ENCODE data around the gene LEMD2.

The LEMD2 gene

DNA sequence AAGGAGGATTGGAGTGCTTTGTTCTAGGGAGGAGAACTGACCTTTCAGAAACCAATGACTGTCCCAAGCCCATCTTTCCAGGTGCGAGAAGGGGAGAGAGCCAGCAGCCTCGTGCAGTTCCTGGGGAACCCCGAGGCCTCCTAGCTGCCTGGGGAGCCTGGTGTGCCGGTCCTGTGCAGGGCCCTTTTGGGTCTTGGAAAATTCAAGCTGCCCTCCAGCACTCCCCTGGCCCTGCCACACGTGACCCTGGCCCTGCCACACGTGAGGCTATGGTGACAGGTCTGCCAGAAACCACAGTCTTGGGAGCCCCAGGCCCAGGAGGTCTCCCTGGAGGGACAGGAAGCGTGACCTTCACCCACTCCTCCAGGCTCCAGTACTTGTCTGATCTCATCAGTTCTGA, 57.9 kb downstream of the LEMD2 start:
- DNase-seq: no peak
- H3K9me3 ChIP-seq (ENCODE audit: control insufficient read depth, low read length): no peaks in the 10 kb centered on the region
- no peaks in the 10 kb centered on the region for H3K4me1 ChIP-seq (ENCODE audit: control insufficient read depth, insufficient read depth, low read length, poor library complexity, severe bottlenecking)
- H3K4me3 ChIP-seq (ENCODE audit: insufficient read depth, low read depth, low read length, poor library complexity, severe bottlenecking): no peak overlapping the region
- H3K27ac ChIP-seq (ENCODE audit: insufficient read depth, low read length, poor library complexity, severe bottlenecking): no peak overlapping the region
- no peaks in the 10 kb centered on the region for H3K27me3 ChIP-seq (replicated peaks; ENCODE audit: control insufficient read depth, insufficient read depth, low read length, poor library complexity, severe bottlenecking)
- no peaks in the 10 kb centered on the region for H3K36me3 ChIP-seq (ENCODE audit: control insufficient read depth, insufficient read depth, low read length)

DNA sequence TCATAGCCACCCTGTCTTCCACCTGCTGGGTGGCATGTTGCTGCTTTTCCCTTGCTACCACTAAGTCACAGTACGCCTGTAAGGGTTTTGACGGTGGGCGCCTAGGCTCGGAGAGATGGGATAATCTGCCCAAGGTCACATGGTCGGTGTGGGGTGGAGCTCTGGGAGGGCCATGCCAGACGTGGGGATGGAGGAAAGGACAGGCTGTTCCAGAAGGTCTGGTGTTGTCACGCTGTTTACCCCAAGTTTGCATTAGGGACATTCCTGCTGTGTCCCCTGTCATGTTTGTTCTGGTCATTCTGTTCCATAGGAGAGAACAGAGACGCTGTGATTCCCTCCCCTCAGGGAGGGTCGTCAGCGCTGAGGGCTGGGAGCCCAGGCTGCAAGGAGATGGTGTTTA, 58.3 kb downstream of the LEMD2 start:
- H3K27ac ChIP-seq (ENCODE audit: insufficient read depth, low read length, poor library complexity, severe bottlenecking): no peak overlapping the region
- no peaks in the 10 kb centered on the region for H3K9me3 ChIP-seq (ENCODE audit: control insufficient read depth, low read length)
- no peaks in the 10 kb centered on the region for H3K4me1 ChIP-seq (ENCODE audit: control insufficient read depth, insufficient read depth, low read length, poor library complexity, severe bottlenecking)
- H3K4me3 ChIP-seq (ENCODE audit: insufficient read depth, low read depth, low read length, poor library complexity, severe bottlenecking): no peak overlapping the region
- no peak for DNase-seq
- H3K27me3 ChIP-seq (replicated peaks; ENCODE audit: control insufficient read depth, insufficient read depth, low read length, poor library complexity, severe bottlenecking): no peaks in the 10 kb centered on the region
- H3K36me3 ChIP-seq (ENCODE audit: control insufficient read depth, insufficient read depth, low read length): no peaks in the 10 kb centered on the region

DNA sequence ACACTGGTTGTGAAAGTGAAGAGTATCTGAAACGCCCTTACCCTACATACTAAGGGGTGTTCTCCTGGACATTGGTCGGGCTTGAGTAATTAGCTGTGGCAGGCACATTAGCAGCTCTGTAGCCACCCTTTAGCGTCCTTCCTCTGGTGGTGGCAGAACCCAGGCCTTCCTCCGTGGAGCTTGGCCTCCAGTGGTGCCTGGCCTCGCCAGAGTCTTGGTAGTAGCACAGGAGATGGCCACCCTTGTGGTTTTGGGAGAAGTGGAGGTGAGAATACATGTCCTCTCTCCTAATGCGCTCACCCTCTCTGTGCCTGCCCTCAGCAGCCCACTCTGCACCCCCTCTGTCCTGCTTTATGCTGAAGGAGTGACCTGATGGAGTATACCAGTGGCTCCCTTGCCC, 59.9 kb downstream of the LEMD2 start:
- no peak for DNase-seq
- no peaks in the 10 kb centered on the region for H3K9me3 ChIP-seq (ENCODE audit: control insufficient read depth, low read length)
- H3K36me3 ChIP-seq (ENCODE audit: control insufficient read depth, insufficient read depth, low read length): no peaks in the 10 kb centered on the region
- H3K4me1 ChIP-seq (ENCODE audit: control insufficient read depth, insufficient read depth, low read length, poor library complexity, severe bottlenecking): no peaks in the 10 kb centered on the region
- H3K4me3 ChIP-seq (ENCODE audit: insufficient read depth, low read depth, low read length, poor library complexity, severe bottlenecking): no peak overlapping the region
- H3K27me3 ChIP-seq (replicated peaks; ENCODE audit: control insufficient read depth, insufficient read depth, low read length, poor library complexity, severe bottlenecking): no peaks in the 10 kb centered on the region
- no peak overlapping the region for H3K27ac ChIP-seq (ENCODE audit: insufficient read depth, low read length, poor library complexity, severe bottlenecking)

- no peaks in the 10 kb centered on the region for H3K36me3 ChIP-seq (ENCODE audit: control insufficient read depth, insufficient read depth, low read length)
- H3K27me3 ChIP-seq (replicated peaks; ENCODE audit: control insufficient read depth, insufficient read depth, low read length, poor library complexity, severe bottlenecking): no peaks in the 10 kb centered on the region
- DNase-seq: no peak
- no peaks in the 10 kb centered on the region for H3K4me1 ChIP-seq (ENCODE audit: control insufficient read depth, insufficient read depth, low read length, poor library complexity, severe bottlenecking)
- H3K27ac ChIP-seq (ENCODE audit: insufficient read depth, low read length, poor library complexity, severe bottlenecking): no peak overlapping the region
- H3K4me3 ChIP-seq (ENCODE audit: insufficient read depth, low read depth, low read length, poor library complexity, severe bottlenecking): no peak overlapping the region
- no peaks in the 10 kb centered on the region for H3K9me3 ChIP-seq (ENCODE audit: control insufficient read depth, low read length)
Measured at GRCh38 chr6:33728438-33728837, 60.5 kb downstream of the LEMD2 start.

DNA sequence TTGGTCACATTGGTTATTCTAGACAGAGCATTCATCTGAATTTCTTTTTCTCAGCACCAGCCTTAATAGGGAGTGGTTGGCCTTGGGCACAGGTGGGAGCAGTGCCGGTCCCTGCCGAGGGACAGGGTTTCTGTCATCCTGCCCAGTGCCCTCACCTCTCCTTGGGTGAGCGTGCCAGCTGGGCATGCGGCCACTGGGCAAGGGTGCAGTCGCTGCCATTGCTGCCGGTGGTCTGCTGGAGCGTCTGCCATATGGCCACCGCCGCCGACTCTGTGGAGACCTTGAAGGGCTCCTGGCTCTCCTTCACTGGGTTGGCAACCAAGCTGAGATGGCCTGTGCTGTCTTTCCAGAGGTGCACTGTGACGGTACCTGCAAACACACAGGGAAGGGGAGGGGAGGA, 61.0 kb downstream of the LEMD2 start:
- Histone ChIP-seq H3K4me1 (ENCODE audit: control insufficient read depth, insufficient read depth, low read length, poor library complexity, severe bottlenecking) (no peaks in the 10 kb centered on the region), H3K9me3 (ENCODE audit: control insufficient read depth, low read length) (no peaks in the 10 kb centered on the region), H3K27ac (ENCODE audit: insufficient read depth, low read length, poor library complexity, severe bottlenecking) (no peak overlapping the region), H3K27me3 (replicated peaks; ENCODE audit: control insufficient read depth, insufficient read depth, low read length, poor library complexity, severe bottlenecking) (no peaks in the 10 kb centered on the region), H3K4me3 (ENCODE audit: insufficient read depth, low read depth, low read length, poor library complexity, severe bottlenecking) (no peak overlapping the region), H3K36me3 (ENCODE audit: control insufficient read depth, insufficient read depth, low read length) (no peaks in the 10 kb centered on the region)
- no peak for DNase-seq

DNA sequence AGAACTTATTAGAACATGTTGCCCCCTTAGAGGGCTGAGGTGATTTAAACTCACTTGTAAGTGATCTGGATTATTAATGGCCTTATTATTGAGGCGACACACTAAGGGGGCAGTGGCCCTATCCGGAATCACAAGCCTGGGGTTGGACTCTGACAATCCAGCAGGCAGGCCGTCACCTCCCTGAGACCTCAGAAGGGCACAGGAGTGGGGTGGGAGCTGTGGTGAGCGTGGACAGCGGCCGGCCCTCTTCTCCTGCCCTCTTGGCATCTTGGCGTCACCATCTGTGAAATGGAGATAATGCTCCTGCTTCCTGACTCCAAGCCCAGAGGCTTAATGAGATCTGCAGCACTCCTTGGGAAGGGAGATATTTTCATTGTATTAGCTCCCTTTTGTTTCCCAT, 61.8 kb downstream of the LEMD2 start:
- Histone ChIP-seq H3K27ac (ENCODE audit: insufficient read depth, low read length, poor library complexity, severe bottlenecking) (no peak overlapping the region), H3K9me3 (ENCODE audit: control insufficient read depth, low read length) (no peaks in the 10 kb centered on the region), H3K36me3 (ENCODE audit: control insufficient read depth, insufficient read depth, low read length) (no peaks in the 10 kb centered on the region), H3K27me3 (replicated peaks; ENCODE audit: control insufficient read depth, insufficient read depth, low read length, poor library complexity, severe bottlenecking) (no peaks in the 10 kb centered on the region), H3K4me1 (ENCODE audit: control insufficient read depth, insufficient read depth, low read length, poor library complexity, severe bottlenecking) (no peaks in the 10 kb centered on the region), H3K4me3 (ENCODE audit: insufficient read depth, low read depth, low read length, poor library complexity, severe bottlenecking) (no peak overlapping the region)
- DNase-seq: no peak

- DNase-seq: no peak
- Histone ChIP-seq H3K36me3 (ENCODE audit: control insufficient read depth, insufficient read depth, low read length) (no peaks in the 10 kb centered on the region), H3K27me3 (replicated peaks; ENCODE audit: control insufficient read depth, insufficient read depth, low read length, poor library complexity, severe bottlenecking) (no peaks in the 10 kb centered on the region)
Measured at GRCh38 chr6:33726696-33727095, 62.2 kb downstream of the LEMD2 start.

DNA sequence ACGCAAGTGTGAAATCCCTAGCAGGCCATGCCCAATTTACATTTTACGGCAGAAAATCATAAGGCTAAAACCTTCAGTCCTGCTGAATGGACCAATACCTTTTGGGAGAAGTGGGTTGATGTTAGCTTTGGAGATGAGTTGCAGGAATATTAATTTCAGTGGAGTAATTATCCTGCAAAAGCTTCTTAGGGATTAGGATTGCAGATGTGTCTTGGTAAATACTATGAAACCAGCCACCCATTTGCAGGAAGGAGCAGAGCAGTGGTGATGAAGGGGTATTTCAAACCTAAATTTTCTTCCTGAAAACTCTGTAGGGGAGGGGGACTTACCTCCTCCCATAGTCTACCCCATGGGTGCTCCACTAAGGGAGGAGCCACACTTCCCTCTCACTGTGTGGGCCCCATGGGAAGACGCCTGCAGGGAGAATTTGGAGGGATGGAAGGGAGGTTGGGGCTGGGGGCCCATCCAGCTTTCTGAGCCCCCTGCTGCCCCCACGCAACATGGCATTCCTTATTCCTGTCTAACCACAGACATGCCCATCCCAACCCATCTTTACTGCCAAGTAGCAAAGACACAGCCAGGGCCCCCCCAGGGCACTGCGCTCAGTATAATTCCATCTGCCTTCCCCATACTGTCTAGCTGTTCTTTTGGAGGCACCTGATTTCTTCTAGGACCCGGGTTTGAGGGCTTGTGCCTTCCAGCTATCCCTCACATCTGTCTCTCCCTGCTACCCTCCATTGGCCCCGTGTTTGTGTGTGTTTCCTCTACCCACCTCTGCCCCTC, 62.8 kb downstream of the LEMD2 start:
- H3K4me3 ChIP-seq (ENCODE audit: insufficient read depth, low read depth, low read length, poor library complexity, severe bottlenecking): no peak overlapping the region
- H3K4me1 ChIP-seq (ENCODE audit: control insufficient read depth, insufficient read depth, low read length, poor library complexity, severe bottlenecking): no peaks in the 10 kb centered on the region
- no peaks in the 10 kb centered on the region for H3K9me3 ChIP-seq (ENCODE audit: control insufficient read depth, low read length)
- H3K27ac ChIP-seq (ENCODE audit: insufficient read depth, low read length, poor library complexity, severe bottlenecking): no peak overlapping the region
- DNase-seq: no peak
- H3K27me3 ChIP-seq (replicated peaks; ENCODE audit: control insufficient read depth, insufficient read depth, low read length, poor library complexity, severe bottlenecking): no peaks in the 10 kb centered on the region
- no peaks in the 10 kb centered on the region for H3K36me3 ChIP-seq (ENCODE audit: control insufficient read depth, insufficient read depth, low read length)

More at GRCh38 chr6:33726696-33727095, 62.2 kb downstream of the LEMD2 start:
- H3K4me3 ChIP-seq (ENCODE audit: insufficient read depth, low read depth, low read length, poor library complexity, severe bottlenecking): no peak overlapping the region
- no peaks in the 10 kb centered on the region for H3K9me3 ChIP-seq (ENCODE audit: control insufficient read depth, low read length)
- H3K4me1 ChIP-seq (ENCODE audit: control insufficient read depth, insufficient read depth, low read length, poor library complexity, severe bottlenecking): no peaks in the 10 kb centered on the region
- H3K27ac ChIP-seq (ENCODE audit: insufficient read depth, low read length, poor library complexity, severe bottlenecking): no peak overlapping the region

- Histone ChIP-seq H3K4me3 (ENCODE audit: insufficient read depth, low read depth, low read length, poor library complexity, severe bottlenecking) (no peak overlapping the region), H3K4me1 (ENCODE audit: control insufficient read depth, insufficient read depth, low read length, poor library complexity, severe bottlenecking) (no peaks in the 10 kb centered on the region), H3K27me3 (replicated peaks; ENCODE audit: control insufficient read depth, insufficient read depth, low read length, poor library complexity, severe bottlenecking) (no peaks in the 10 kb centered on the region), H3K36me3 (ENCODE audit: control insufficient read depth, insufficient read depth, low read length) (no peaks in the 10 kb centered on the region), H3K27ac (ENCODE audit: insufficient read depth, low read length, poor library complexity, severe bottlenecking) (no peak overlapping the region), H3K9me3 (ENCODE audit: control insufficient read depth, low read length) (no peaks in the 10 kb centered on the region)
- no peak for DNase-seq
Measured at GRCh38 chr6:33725222-33725621, 63.7 kb downstream of the LEMD2 start.

DNA sequence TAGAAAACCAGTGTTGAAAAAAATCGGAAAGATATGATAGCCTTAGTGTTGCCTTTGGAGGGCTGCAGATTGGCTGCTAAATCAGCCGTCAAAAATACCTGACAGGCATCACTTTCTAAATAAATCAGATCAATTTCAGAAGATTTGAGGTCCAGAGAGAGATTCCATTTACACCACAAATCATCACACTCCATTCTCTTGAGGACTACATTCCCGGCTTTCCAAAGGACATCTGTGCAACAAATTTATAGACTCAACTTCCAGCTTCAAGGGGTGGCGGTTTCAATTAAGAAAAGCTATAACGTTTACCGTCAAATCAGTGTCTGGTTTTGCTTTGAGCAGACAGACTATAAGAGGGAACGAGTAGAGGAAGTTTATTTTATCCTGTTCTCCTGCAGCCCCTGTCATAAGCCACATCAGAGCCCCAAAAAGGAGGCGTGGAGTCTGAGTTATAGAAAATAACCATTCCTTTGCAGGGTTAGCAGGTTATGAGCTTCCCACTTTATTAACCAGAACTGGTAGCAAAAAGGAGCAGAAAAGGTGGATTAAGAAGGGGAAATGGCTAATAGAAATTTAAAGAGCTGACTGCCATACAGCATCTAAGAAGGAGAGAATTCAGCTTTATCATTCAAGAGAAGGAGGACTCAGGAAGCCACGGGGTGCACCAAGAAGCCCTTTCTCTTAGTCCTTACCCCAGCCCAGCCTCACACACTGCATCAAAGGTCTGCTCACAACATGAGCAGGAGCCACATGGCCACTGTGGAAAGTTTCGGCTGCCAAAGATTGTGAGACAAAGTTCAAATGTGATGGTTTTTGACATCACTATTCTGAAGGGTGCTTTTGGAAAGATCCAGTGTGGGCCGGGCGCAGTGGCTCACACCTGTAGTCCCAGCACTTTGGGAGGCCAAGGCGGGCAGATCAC, 64.6 kb downstream of the LEMD2 start:
- H3K4me1 ChIP-seq (ENCODE audit: control insufficient read depth, insufficient read depth, low read length, poor library complexity, severe bottlenecking): no peaks in the 10 kb centered on the region
- DNase-seq: no peak
- no peak overlapping the region for H3K4me3 ChIP-seq (ENCODE audit: insufficient read depth, low read depth, low read length, poor library complexity, severe bottlenecking)
- H3K9me3 ChIP-seq (ENCODE audit: control insufficient read depth, low read length): no peaks in the 10 kb centered on the region
- no peaks in the 10 kb centered on the region for H3K36me3 ChIP-seq (ENCODE audit: control insufficient read depth, insufficient read depth, low read length)
- no peak overlapping the region for H3K27ac ChIP-seq (ENCODE audit: insufficient read depth, low read length, poor library complexity, severe bottlenecking)
- no peaks in the 10 kb centered on the region for H3K27me3 ChIP-seq (replicated peaks; ENCODE audit: control insufficient read depth, insufficient read depth, low read length, poor library complexity, severe bottlenecking)

All from effector memory CD4-positive, alpha-beta T cell (primary cell).